Tibial nerve (tissue), 4 donors: ENCODE data around the gene POLR1C. TPM values are rescaled to one million over a fixed set of nuclear protein-coding genes. Genes with fewer than 3 reads are reported as not detected.

Experiments
- DNase-seq, 2 donors: peaks; one replicate each; pipeline ENCODE4 v3.0.0-alpha.2; 2019; ENCODE audit warnings: low spot score in 2 of 2
- H3K27ac ChIP-seq, 4 donors: fragments of 200-600 bp; sonication (generic) in 3 of 4; one replicate each; pipeline ENCODE4 v1.5.1; 2017 to 2019; ENCODE audit warnings: mild to moderate bottlenecking in 1 of 4
- H3K27me3 ChIP-seq, 2 donors: fragments of 200-600 bp; sonication (generic) in 1 of 2; one replicate each; pipeline versions ENCODE4 v1.5.1 to v1.6.0; 2017 to 2019
- H3K36me3 ChIP-seq, 3 donors: fragments of 200-600 bp; sonication (generic); one replicate each; pipeline ENCODE4 v1.5.1; 2018 to 2019
- H3K4me1 ChIP-seq, 4 donors: fragments of 200-600 bp; sonication (generic) in 3 of 4; one replicate each; pipeline ENCODE4 v1.5.1; 2017 to 2019
- H3K4me3 ChIP-seq, 4 donors: fragments of 200-600 bp; sonication (generic) in 3 of 4; one replicate each; pipeline ENCODE4 v1.5.1; 2017 to 2019; ENCODE audit warnings: mild to moderate bottlenecking in 1 of 4, moderate library complexity in 1 of 4
- H3K9me3 ChIP-seq, 4 donors: fragments of 200-600 bp; sonication (generic) in 3 of 4; one replicate each; pipeline ENCODE4 v1.5.1; 2017 to 2019
- CTCF ChIP-seq, 5 experiments: fragments of 200-600 bp in 3 of 5; fragments of 450-650 bp in 2 of 5; sonication (generic) in 3 of 5; IDR thresholded peaks; one replicate each; pipeline ENCODE4 v1.5.1; 2016 to 2019; ENCODE audit warnings: antibody characterized with exemption in 5 of 5, mild to moderate bottlenecking in 3 of 5, moderate library complexity in 2 of 5
- EP300 ChIP-seq, 2 donors: sonication (generic); formaldehyde crosslinking; IDR thresholded peaks; one replicate each; pipeline ENCODE4 v1.6.1; 2017; ENCODE audit warnings: antibody characterized with exemption in 2 of 2, mild to moderate bottlenecking in 1 of 2
- POLR2A ChIP-seq, 2 donors: fragments of 450-650 bp; IDR thresholded peaks; one replicate each; pipeline ENCODE4 v1.6.1; 2017; ENCODE audit warnings: antibody characterized with exemption in 2 of 2, mild to moderate bottlenecking in 2 of 2, moderate library complexity in 2 of 2
- WGBS, 2 donors: methylation state at CpG; one replicate each; pipeline ENCODE4 v1.1.5; 2018; 5-methylcytosine and 5-hydroxymethylcytosine counted together
- total RNA-seq, 4 donors: library from RNA; depleted of rRNA; stranded (reverse); fragments of >200 nt; gene quantifications; one replicate each; pipeline ENCODE4 v1.1.0, GENCODE V29; 2016

Gene POLR1C
- total RNA-seq, 4 donors from 2014 or later = 24.5 to 45.5 (median 29.7) TPM

DNA sequence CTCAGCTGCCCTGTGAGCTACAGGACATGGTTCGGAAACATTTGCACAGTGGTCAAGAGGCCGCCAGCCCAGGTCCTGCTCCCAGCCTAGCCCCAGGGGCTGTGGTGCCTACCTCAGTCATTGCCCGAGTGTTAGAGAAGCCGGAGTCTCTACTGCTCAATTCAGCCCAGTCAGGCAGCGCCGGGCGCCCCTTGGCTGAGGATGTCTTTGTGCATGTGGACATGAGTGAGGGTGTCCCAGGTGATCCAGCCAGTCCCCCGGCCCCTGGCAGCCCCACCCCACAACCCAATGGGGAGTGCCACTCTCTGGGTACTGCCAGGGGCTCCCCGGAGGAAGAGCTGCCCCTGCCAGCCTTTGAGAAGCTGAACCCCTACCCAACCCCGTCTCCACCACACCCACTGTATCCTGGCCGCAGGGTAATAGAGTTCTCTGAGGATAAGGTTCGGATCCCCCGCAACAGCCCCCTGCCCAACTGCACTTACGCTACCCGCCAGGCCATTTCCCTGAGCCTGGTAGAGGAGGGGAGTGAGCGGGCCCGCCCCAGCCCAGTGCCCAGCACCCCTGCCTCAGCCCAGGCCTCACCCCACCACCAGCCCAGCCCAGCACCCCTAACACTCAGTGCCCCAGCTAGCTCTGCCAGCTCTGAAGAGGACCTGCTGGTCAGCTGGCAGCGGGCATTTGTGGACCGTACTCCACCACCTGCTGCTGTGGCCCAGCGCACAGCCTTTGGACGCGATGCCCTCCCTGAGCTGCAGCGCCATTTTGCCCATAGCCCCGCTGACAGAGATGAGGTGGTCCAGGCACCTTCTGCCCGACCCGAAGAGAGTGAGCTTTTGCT, 11.9 kb upstream of the POLR1C start:
- peaks cover 0 to 22% (median 6%) of the 10 kb centered on the region in 4 donors for H3K4me1 ChIP-seq
- DNase-seq = no peak
- H3K27me3 ChIP-seq = no peaks in the 10 kb centered on the region
- no peak overlapping the region for H3K27ac ChIP-seq
- WGBS, 2 donors = 87 to 92% methylated on average over 20 to 25 of the region's 26 CpGs
- H3K4me3 ChIP-seq = no peak overlapping the region
- peaks cover 2 to 62% (median 5%) of the 10 kb centered on the region in 3 donors for H3K36me3 ChIP-seq
- TF ChIP-seq CTCF (IDR thresholded peaks at IDR 0.05) = no peak
- TF ChIP-seq POLR2A (IDR thresholded peaks at IDR 0.05) = no peak
- TF ChIP-seq EP300 (IDR thresholded peaks at IDR 0.05) = no peak
- H3K9me3 ChIP-seq = no peaks in the 10 kb centered on the region

GRCh38 chr6:43505718-43506117, 11.2 kb upstream of the POLR1C start:
- DNase-seq = no peak
- Histone ChIP-seq H3K9me3 (no peaks in the 10 kb centered on the region), H3K27me3 (no peaks in the 10 kb centered on the region), H3K4me3 (no peak overlapping the region), H3K36me3 (peaks cover 2 to 57% (median 5%) of the 10 kb centered on the region in 3 donors), H3K27ac (peak overlapping the region in 1 of 4 donors; percentile 21), H3K4me1 (peaks cover 0 to 27% (median 10%) of the 10 kb centered on the region in 4 donors)
- WGBS, 2 donors = 63 to 69% methylated on average over 4 to 5 of the region's 6 CpGs
- TF ChIP-seq EP300 (IDR thresholded peaks at IDR 0.05) (no peak), CTCF (IDR thresholded peaks at IDR 0.05) (no peak), POLR2A (IDR thresholded peaks at IDR 0.05) (no peak)

DNA sequence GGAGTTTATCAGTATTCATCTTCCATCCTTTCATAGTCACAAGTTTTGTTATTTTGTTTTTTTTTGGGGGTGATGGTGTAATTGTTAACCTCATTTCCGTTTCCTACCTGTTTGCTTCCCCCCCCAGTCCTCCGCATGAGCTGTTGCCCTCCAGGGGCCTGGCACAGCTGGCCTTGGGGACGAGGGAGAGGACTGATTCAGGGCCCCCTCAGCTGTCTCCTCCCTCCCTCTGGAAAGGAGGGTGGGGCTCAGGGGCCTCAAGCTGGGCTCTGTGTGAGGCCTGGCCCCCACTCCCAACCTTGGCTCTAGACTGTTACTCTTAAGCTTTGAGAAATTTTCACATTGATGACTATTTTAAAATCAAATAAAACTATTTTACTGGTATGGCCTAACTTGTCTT, 10.7 kb upstream of the POLR1C start:
- no peak for TF ChIP-seq POLR2A (IDR thresholded peaks at IDR 0.05)
- TF ChIP-seq CTCF (IDR thresholded peaks at IDR 0.05) = no peak
- no peak for TF ChIP-seq EP300 (IDR thresholded peaks at IDR 0.05)
- H3K27ac ChIP-seq = peak overlapping the region in 2 of 4 donors; percentile 21 to 54

DNA sequence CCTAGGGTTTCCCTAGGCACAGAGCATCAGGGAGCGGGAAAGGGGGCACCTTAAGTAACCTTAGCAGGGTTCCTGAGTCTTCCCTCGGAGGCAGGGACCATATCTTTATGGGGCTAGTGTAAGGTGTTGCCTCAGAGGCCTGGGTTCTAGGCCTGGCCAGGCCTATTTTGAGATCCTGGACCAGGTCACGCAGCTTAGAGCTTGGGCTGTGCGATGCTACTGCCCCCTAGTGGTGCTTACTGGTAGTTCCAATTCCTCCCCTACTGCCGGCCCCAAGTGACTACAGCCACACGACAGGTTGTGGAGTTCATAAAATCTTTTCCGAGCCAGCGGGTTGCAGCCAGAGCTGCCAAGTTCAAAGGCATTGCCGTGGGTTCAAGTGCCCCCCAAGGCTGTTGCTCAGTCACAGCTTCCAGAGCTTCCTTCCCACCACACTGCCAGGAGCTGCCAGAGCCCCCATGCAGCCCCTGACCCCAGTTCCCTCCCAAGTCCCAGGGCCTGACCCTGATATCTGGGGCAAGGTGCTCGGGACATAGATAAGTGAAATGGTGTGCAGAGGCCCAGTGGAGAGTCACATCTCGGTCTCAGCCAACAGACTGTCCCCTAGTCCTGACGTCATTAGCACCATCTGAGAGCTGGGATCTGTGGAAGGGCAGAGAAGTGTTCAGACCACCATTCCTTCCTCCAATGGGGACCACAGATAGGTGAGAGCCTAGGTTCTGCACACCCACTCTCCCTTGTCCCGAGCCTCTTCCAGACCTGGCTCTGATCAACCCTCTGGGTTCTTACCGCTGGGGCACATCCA, 10.0 kb upstream of the POLR1C start:
- Histone ChIP-seq H3K4me1 (peaks cover 0 to 30% (median 11%) of the 10 kb centered on the region in 4 donors), H3K36me3 (peaks cover 2 to 58% (median 9%) of the 10 kb centered on the region in 3 donors), H3K4me3 (no peak overlapping the region), H3K9me3 (no peaks in the 10 kb centered on the region), H3K27me3 (no peaks in the 10 kb centered on the region), H3K27ac (peak overlapping the region in 2 of 4 donors; percentile 21 to 54)
- 32 to 33% methylated on average over 9 to 11 of the region's 14 CpGs for WGBS, 2 donors
- DNase-seq = peak; percentile 71 to 87
- TF ChIP-seq CTCF (IDR thresholded peaks at IDR 0.05) (peak; percentile 92 to 96 (median 93)), POLR2A (IDR thresholded peaks at IDR 0.05) (no peak), EP300 (IDR thresholded peaks at IDR 0.05) (no peak)

More for the DNA sequence above, 10.7 kb upstream of the POLR1C start:
- H3K4me1 ChIP-seq = peaks cover 0 to 30% (median 11%) of the 10 kb centered on the region in 4 donors
- peaks cover 2 to 57% (median 5%) of the 10 kb centered on the region in 3 donors for H3K36me3 ChIP-seq
- no peaks in the 10 kb centered on the region for H3K9me3 ChIP-seq
- no peak overlapping the region for H3K4me3 ChIP-seq
- no peaks in the 10 kb centered on the region for H3K27me3 ChIP-seq
- no peak for DNase-seq
- WGBS, 2 donors = 82 to 88% methylated on average over 3 of the region's 3 CpGs
